Trophoblast cell (in vitro differentiated cells and primary cell): ENCODE measurements around the gene TNKS1BP1.

Source experiments
- DNase-seq, 2 donors: peaks; one replicate each; pipeline ENCODE4 v3.0.0-alpha.2; 2016
- H2AFZ ChIP-seq: 2 replicates; pipeline ENCODE4 v1.6.1; 2013; ENCODE audit warnings: low read length, moderate library complexity, mild to moderate bottlenecking; ENCODE audit not compliant: insufficient read depth, poor library complexity
- H2AK5ac ChIP-seq: 2 replicates; pipeline ENCODE4 v1.6.1; 2013; ENCODE audit warnings: mild to moderate bottlenecking, low read length
- H2BK120ac ChIP-seq: 2 replicates; pipeline ENCODE4 v1.6.1; 2013; ENCODE audit warnings: low read length, mild to moderate bottlenecking, moderate library complexity; ENCODE audit not compliant: insufficient read depth, poor library complexity
- H2BK12ac ChIP-seq: 2 replicates; pipeline ENCODE4 v1.6.1; 2013; ENCODE audit warnings: mild to moderate bottlenecking, low read length, moderate library complexity
- H2BK5ac ChIP-seq: 2 replicates; pipeline ENCODE4 v1.6.1; 2013; ENCODE audit warnings: low read length, low read depth, moderate library complexity, mild to moderate bottlenecking; ENCODE audit not compliant: poor library complexity
- H3K14ac ChIP-seq: 2 replicates; pipeline ENCODE4 v1.6.1; 2013; ENCODE audit warnings: mild to moderate bottlenecking, low read length
- H3K18ac ChIP-seq: 2 replicates; pipeline ENCODE4 v1.6.1; 2013; ENCODE audit warnings: mild to moderate bottlenecking, low read length
- H3K23ac ChIP-seq: 2 replicates; pipeline ENCODE4 v1.6.1; 2013; ENCODE audit warnings: low read length
- H3K27ac ChIP-seq: 2 replicates; pipeline ENCODE4 v1.5.1; 2013; ENCODE audit warnings: low read depth, mild to moderate bottlenecking, inconsistent platforms, low read length, moderate library complexity
- H3K27me3 ChIP-seq: 2 replicates; pipeline ENCODE4 v1.6.1; 2013; ENCODE audit warnings: inconsistent platforms, mild to moderate bottlenecking, low read length, moderate library complexity; ENCODE audit not compliant: insufficient read depth
- H3K36me3 ChIP-seq, 2 experiments: 1 replicate in 1 of 2; 2 replicates in 1 of 2; pipeline ENCODE4 v1.6.1; 2013; ENCODE audit warnings: low read length in 2 of 2, mild to moderate bottlenecking in 2 of 2, moderate library complexity in 1 of 2; ENCODE audit not compliant: insufficient read depth in 2 of 2, control insufficient read depth in 1 of 2
- H3K4ac ChIP-seq: 2 replicates; pipeline ENCODE4 v1.6.1; 2013; ENCODE audit warnings: low read depth, mild to moderate bottlenecking, low read length, moderate library complexity
- H3K4me1 ChIP-seq, 2 experiments: 1 replicate in 1 of 2; 2 replicates in 1 of 2; pipeline ENCODE4 v1.6.1; 2013; ENCODE audit warnings: low read length in 2 of 2, mild to moderate bottlenecking in 2 of 2, moderate library complexity in 1 of 2; ENCODE audit not compliant: insufficient read depth in 2 of 2, control insufficient read depth in 1 of 2
- H3K4me2 ChIP-seq: 2 replicates; pipeline ENCODE4 v1.6.1; 2013; ENCODE audit warnings: inconsistent platforms, mild to moderate bottlenecking, low read length, moderate library complexity
- H3K4me3 ChIP-seq: 2 replicates; pipeline ENCODE4 v1.5.1; 2013; ENCODE audit warnings: mild to moderate bottlenecking, low read depth, low read length, inconsistent platforms
- H3K79me1 ChIP-seq: one replicate; pipeline ENCODE4 v1.6.1; 2013; ENCODE audit warnings: low read length
- H3K79me2 ChIP-seq: 2 replicates; pipeline ENCODE4 v1.6.1; 2013; ENCODE audit warnings: low read length, mild to moderate bottlenecking; ENCODE audit not compliant: control insufficient read depth, insufficient read depth, poor library complexity
- H3K9ac ChIP-seq: 2 replicates; pipeline ENCODE4 v1.6.1; 2013; ENCODE audit warnings: mild to moderate bottlenecking, low read length
- H3K9me3 ChIP-seq: 2 replicates; pipeline ENCODE4 v1.6.1; 2013; ENCODE audit warnings: low read depth, mild to moderate bottlenecking, control low read depth, inconsistent platforms, low read length; ENCODE audit not compliant: insufficient read depth
- H4K12ac ChIP-seq: 2 replicates; pipeline ENCODE4 v1.6.1; 2013; ENCODE audit warnings: low read depth, mild to moderate bottlenecking, low read length, moderate library complexity
- H4K8ac ChIP-seq: 2 replicates; pipeline ENCODE4 v1.6.1; 2013; ENCODE audit warnings: low read depth, mild to moderate bottlenecking, low read length, moderate library complexity
- H4K91ac ChIP-seq: one replicate; pipeline ENCODE4 v1.6.1; 2013; ENCODE audit warnings: low read depth, mild to moderate bottlenecking, low read length, moderate library complexity
- WGBS: extraction: QIAGEN DNeasy Blood & Tissue Kit; methylation state at CpG from one replicate; pipeline ENCODE4 v1.1.7; 2013; ENCODE audit warnings: missing lambda C conversion rate; ENCODE audit not compliant: insufficient read length, insufficient coverage; ENCODE audit errors: extremely low coverage; 5-methylcytosine and 5-hydroxymethylcytosine counted together

The TNKS1BP1 gene

DNA sequence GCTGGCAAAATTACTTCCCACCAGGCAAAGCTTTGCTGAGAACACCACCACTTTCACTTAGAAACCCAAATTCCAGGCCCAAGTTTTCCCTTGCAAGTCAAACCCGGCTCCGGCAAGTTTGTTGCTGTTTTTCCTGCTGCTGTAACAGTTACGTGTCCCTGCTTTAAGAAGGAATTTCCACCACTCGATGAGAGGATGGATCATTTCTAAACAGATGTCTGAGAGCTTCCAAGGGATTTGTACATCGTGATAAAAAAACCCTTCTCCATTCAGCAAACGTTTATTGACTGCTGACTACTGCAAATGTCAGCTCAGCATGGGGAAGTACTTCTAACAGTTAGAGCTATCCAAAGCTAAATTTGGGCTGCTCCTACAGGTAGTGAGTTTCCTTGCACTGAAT lies 33.1 kb upstream of the TNKS1BP1 start:
- Histone ChIP-seq H3K4me1 (no peaks in the 10 kb centered on the region), H3K27ac (no peak overlapping the region), H3K9ac (no peak overlapping the region), H4K12ac (no peak overlapping the region), H2AK5ac (no peak overlapping the region), H3K79me2 (no peaks in the 10 kb centered on the region), H3K27me3 (no peaks in the 10 kb centered on the region), H2AFZ (no peak overlapping the region), H4K8ac (no peak overlapping the region), H2BK12ac (no peak overlapping the region), H3K4ac (no peak overlapping the region), H2BK120ac (no peak overlapping the region), H2BK5ac (no peak overlapping the region), H3K4me2 (no peak overlapping the region), H3K36me3 (no peaks in the 10 kb centered on the region), H3K23ac (no peak overlapping the region), H3K14ac (no peak overlapping the region), H3K4me3 (no peak overlapping the region), H3K79me1 (no peaks in the 10 kb centered on the region), H3K18ac (no peak overlapping the region), H4K91ac (no peak overlapping the region), H3K9me3 (no peaks in the 10 kb centered on the region)
- no peak for DNase-seq
- no CpG with 5 or more reads among the region's 6 CpGs for WGBS

DNA sequence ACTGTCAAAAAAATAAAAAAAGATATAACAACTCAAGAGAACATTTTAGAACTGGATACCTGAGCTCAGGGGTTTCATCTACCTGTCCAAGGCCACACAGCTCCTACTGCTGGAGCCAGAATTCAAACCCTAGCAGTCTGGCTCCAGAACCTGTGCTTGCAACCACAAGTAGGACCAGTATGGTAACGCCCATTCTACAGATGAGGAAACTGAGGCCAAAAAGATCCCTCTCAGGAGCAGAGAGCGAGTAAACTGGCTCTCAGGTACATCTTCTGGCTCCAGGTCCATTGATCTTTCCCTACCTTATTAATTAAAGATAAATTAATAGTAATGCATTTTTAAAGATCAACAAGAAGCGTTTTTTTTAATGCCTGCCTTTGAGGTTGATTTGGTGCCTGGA lies 32.6 kb upstream of the TNKS1BP1 start:
- no peak overlapping the region for H3K27ac ChIP-seq
- H2BK12ac ChIP-seq, result no peak overlapping the region
- no peak overlapping the region for H4K91ac ChIP-seq
- no peaks in the 10 kb centered on the region for H3K79me1 ChIP-seq
- H3K79me2 ChIP-seq, result no peaks in the 10 kb centered on the region
- no peak overlapping the region for H2AFZ ChIP-seq
- no peaks in the 10 kb centered on the region for H3K9me3 ChIP-seq
- no CpG with 5 or more reads among the region's 3 CpGs for WGBS
- no peak overlapping the region for H3K23ac ChIP-seq
- no peak overlapping the region for H2BK5ac ChIP-seq
- no peak overlapping the region for H3K4ac ChIP-seq
- no peak overlapping the region for H3K9ac ChIP-seq
- H3K4me3 ChIP-seq, result no peak overlapping the region
- no peak overlapping the region for H3K4me2 ChIP-seq
- no peak overlapping the region for H2BK120ac ChIP-seq
- H3K18ac ChIP-seq, result no peak overlapping the region
- H3K27me3 ChIP-seq, result no peaks in the 10 kb centered on the region
- H4K8ac ChIP-seq, result no peak overlapping the region
- no peak overlapping the region for H4K12ac ChIP-seq
- DNase-seq, result no peak
- no peak overlapping the region for H2AK5ac ChIP-seq
- H3K36me3 ChIP-seq, result no peaks in the 10 kb centered on the region
- no peak overlapping the region for H3K14ac ChIP-seq
- H3K4me1 ChIP-seq, result no peaks in the 10 kb centered on the region

DNA sequence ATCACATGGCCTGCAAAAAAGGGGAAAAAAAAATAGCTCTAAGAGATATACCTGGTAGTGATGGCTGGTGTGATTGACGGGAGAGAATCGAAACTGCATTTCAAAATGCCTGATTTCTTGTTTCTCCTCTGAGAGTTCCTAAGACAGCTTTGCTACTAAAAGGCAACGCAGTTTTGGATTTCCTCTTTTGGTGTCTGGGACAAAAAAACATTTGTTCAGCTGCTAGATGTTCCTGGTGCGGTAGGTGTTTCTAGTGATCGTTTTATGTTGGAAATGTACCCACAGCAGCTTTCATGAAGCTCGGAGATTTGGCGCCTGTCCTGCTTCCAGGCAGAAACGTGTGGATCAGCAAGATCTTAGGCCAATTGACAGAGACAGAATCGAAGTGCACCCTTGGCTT lies 31.5 kb upstream of the TNKS1BP1 start:
- Histone ChIP-seq H3K4ac (no peak overlapping the region), H3K14ac (no peak overlapping the region), H2BK12ac (no peak overlapping the region), H4K91ac (no peak overlapping the region), H3K9ac (no peak overlapping the region), H4K8ac (no peak overlapping the region), H3K79me2 (no peaks in the 10 kb centered on the region), H3K27me3 (no peaks in the 10 kb centered on the region), H3K9me3 (no peaks in the 10 kb centered on the region), H3K23ac (no peak overlapping the region), H2AFZ (no peak overlapping the region), H2BK120ac (no peak overlapping the region), H3K4me1 (no peaks in the 10 kb centered on the region), H4K12ac (no peak overlapping the region), H3K18ac (no peak overlapping the region), H3K27ac (no peak overlapping the region), H2AK5ac (no peak overlapping the region), H3K4me3 (no peak overlapping the region), H3K79me1 (no peaks in the 10 kb centered on the region), H3K4me2 (no peak overlapping the region), H3K36me3 (no peaks in the 10 kb centered on the region), H2BK5ac (no peak overlapping the region)
- WGBS, result no CpG with 5 or more reads among the region's 9 CpGs
- no peak for DNase-seq

DNA sequence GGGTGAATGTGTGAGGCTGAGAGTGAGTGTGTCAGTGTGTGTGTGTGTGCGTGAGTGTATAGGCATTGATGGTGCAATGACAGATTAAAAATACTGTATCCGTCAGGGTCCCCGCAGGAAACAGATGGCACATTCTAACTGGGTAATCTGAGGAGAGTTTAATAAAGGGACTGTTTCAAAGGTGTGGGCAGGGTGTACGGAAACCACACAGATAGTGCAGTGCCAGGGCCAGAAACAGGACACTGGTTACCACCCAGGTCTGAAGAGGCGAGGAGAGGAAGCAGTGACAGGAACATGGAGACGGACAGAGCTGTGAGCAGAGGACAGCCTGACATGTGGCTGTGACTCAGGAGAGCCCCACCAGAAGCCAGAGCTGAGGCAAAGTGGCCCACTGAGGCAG lies 29.9 kb upstream of the TNKS1BP1 start:
- no peak overlapping the region for H3K23ac ChIP-seq
- H3K36me3 ChIP-seq, result no peaks in the 10 kb centered on the region
- no peak overlapping the region for H2AFZ ChIP-seq
- no peak for DNase-seq
- H3K9ac ChIP-seq, result no peak overlapping the region
- no peak overlapping the region for H3K4ac ChIP-seq
- no peak overlapping the region for H4K12ac ChIP-seq
- no peak overlapping the region for H2BK120ac ChIP-seq
- no peak overlapping the region for H3K18ac ChIP-seq
- H4K91ac ChIP-seq, result no peak overlapping the region
- no CpG with 5 or more reads among the region's 6 CpGs for WGBS
- H3K14ac ChIP-seq, result no peak overlapping the region
- no peak overlapping the region for H3K4me2 ChIP-seq
- no peak overlapping the region for H2AK5ac ChIP-seq
- no peaks in the 10 kb centered on the region for H3K79me2 ChIP-seq
- no peaks in the 10 kb centered on the region for H3K27me3 ChIP-seq
- H2BK5ac ChIP-seq, result no peak overlapping the region
- no peak overlapping the region for H2BK12ac ChIP-seq
- peaks cover under 1% of the 10 kb centered on the region for H3K79me1 ChIP-seq
- no peaks in the 10 kb centered on the region for H3K9me3 ChIP-seq
- H3K4me1 ChIP-seq, result peaks cover 0 to under 1% of the 10 kb centered on the region in 2 experiments
- no peak overlapping the region for H3K4me3 ChIP-seq
- no peak overlapping the region for H3K27ac ChIP-seq
- H4K8ac ChIP-seq, result no peak overlapping the region
